HEK293 (cell line): ENCODE data around the gene CCIN.

ENCODE experiments used
- CTCF ChIA-PET: fragments of 350-600 bp; formaldehyde crosslinking; extraction: SDS; loops from one replicate; lab custom pipeline; 2021; ENCODE audit warnings: antibody characterized with exemption; lab: Yijun Ruan, JAX
- POLR2A ChIA-PET: fragments of 300-600 bp; formaldehyde crosslinking; extraction: SDS; loops from one replicate; lab custom pipeline; 2020; ENCODE audit warnings: antibody characterized with exemption, inconsistent platforms; lab: Yijun Ruan, JAX
- H3K27ac ChIP-seq: fragments of 200-500 bp; sonication (Bioruptor generic); 2 replicates; pipeline ENCODE4 v1.5.1; 2014; ENCODE audit warnings: low read depth, low read length, control low read depth, inconsistent platforms; ENCODE audit errors: extremely low read depth
- H3K36me3 ChIP-seq, 2 experiments: fragments of 200-500 bp in 1 of 2; sonication (Bioruptor generic) in 1 of 2; 1 replicate in 1 of 2; 2 replicates in 1 of 2; pipeline ENCODE4 v1.5.1; 2014 to 2017; ENCODE audit warnings: inconsistent platforms in 2 of 2, low read length in 2 of 2; ENCODE audit not compliant: control insufficient read depth in 2 of 2, insufficient read depth in 1 of 2
- H3K4me1 ChIP-seq: fragments of 200-500 bp; sonication (Bioruptor generic); 2 replicates; pipeline ENCODE4 v1.5.1; 2014; ENCODE audit warnings: mild to moderate bottlenecking, low read length, inconsistent platforms; ENCODE audit not compliant: control insufficient read depth, insufficient read depth
- H3K4me3 ChIP-seq: 2 replicates; pipeline ENCODE4 v1.5.1; 2011; ENCODE audit warnings: low read depth, mild to moderate bottlenecking, control low read depth, low read length, moderate library complexity
- H3K9me3 ChIP-seq: fragments of 200-500 bp; sonication (Bioruptor generic); 2 replicates; pipeline ENCODE4 v1.5.1; 2014; ENCODE audit warnings: low read depth, low read length, inconsistent platforms; ENCODE audit not compliant: control insufficient read depth, insufficient read depth
- GLIS1 ChIP-seq: fragments of 450-650 bp; formaldehyde crosslinking; IDR thresholded peaks from 2 replicates; pipeline ENCODE4 v1.5.1; 2016; ENCODE audit warnings: missing biosample characterization, missing genetic modification characterization
- PRDM1 ChIP-seq: fragments of 450-650 bp; formaldehyde crosslinking; IDR thresholded peaks from 2 replicates; pipeline ENCODE4; 2016; ENCODE audit warnings: missing biosample characterization, missing genetic modification characterization
- TCF7L2 ChIP-seq: IDR thresholded peaks from 2 replicates; pipeline ENCODE4 v1.6.1; 2011; ENCODE audit warnings: low read depth, mild to moderate bottlenecking, inconsistent platforms, low read length, moderate library complexity, borderline replicate concordance
- TRIM28 ChIP-seq: IDR thresholded peaks from 2 replicates; pipeline ENCODE4 v1.6.1; 2011; ENCODE audit warnings: low read length, control low read depth, borderline replicate concordance
- ZBTB17 ChIP-seq: fragments of 450-650 bp; formaldehyde crosslinking; IDR thresholded peaks from 2 replicates; pipeline ENCODE4 v1.5.1; 2016; ENCODE audit warnings: missing biosample characterization, missing genetic modification characterization
- ZFP37 ChIP-seq: fragments of 450-650 bp; formaldehyde crosslinking; IDR thresholded peaks from 2 replicates; pipeline ENCODE4 v1.5.1; 2016; ENCODE audit warnings: missing biosample characterization, missing genetic modification characterization
- ZNF121 ChIP-seq: fragments of 450-650 bp; formaldehyde crosslinking; IDR thresholded peaks from 2 replicates; pipeline ENCODE4 v1.5.1; 2016; ENCODE audit warnings: missing biosample characterization, missing genetic modification characterization
- ZNF16 ChIP-seq: fragments of 450-650 bp; formaldehyde crosslinking; IDR thresholded peaks from 2 replicates; pipeline ENCODE4 v1.5.1; 2016; ENCODE audit warnings: low read depth, missing biosample characterization, missing genetic modification characterization
- ZNF2 ChIP-seq: fragments of 450-650 bp; formaldehyde crosslinking; IDR thresholded peaks from 2 replicates; pipeline ENCODE4 v1.5.1; 2016; ENCODE audit warnings: missing biosample characterization, missing genetic modification characterization
- ZNF302 ChIP-seq: fragments of 450-650 bp; formaldehyde crosslinking; IDR thresholded peaks from 2 replicates; pipeline ENCODE4 v1.5.1; 2016; ENCODE audit warnings: missing biosample characterization, missing genetic modification characterization, low read depth
- ZNF449 ChIP-seq: fragments of 450-650 bp; formaldehyde crosslinking; IDR thresholded peaks from 2 replicates; pipeline ENCODE4 v1.5.1; 2017; ENCODE audit warnings: missing biosample characterization, mild to moderate bottlenecking, missing genetic modification characterization, moderate library complexity
- ZNF518A ChIP-seq: fragments of 450-650 bp; formaldehyde crosslinking; conservative IDR thresholded peaks from 2 replicates; pipeline ENCODE4 v1.5.1; 2016; ENCODE audit warnings: low read depth, missing biosample characterization, missing genetic modification characterization
- ZNF521 ChIP-seq: fragments of 450-650 bp; formaldehyde crosslinking; IDR thresholded peaks from 2 replicates; pipeline ENCODE4 v1.5.1; 2017; ENCODE audit warnings: missing biosample characterization, mild to moderate bottlenecking, missing genetic modification characterization
- ZNF555 ChIP-seq: fragments of 450-650 bp; formaldehyde crosslinking; conservative IDR thresholded peaks from 2 replicates; pipeline ENCODE4 v1.5.1; 2017; ENCODE audit warnings: missing biosample characterization, mild to moderate bottlenecking, missing genetic modification characterization, inconsistent platforms
- ZNF624 ChIP-seq: fragments of 450-650 bp; formaldehyde crosslinking; IDR thresholded peaks from 2 replicates; pipeline ENCODE4 v1.5.1; 2017; ENCODE audit warnings: missing biosample characterization, missing genetic modification characterization
- ZNF626 ChIP-seq: fragments of 450-650 bp; sonication (Bioruptor Pico); formaldehyde crosslinking; IDR thresholded peaks from 2 replicates; pipeline ENCODE4 v1.5.1; 2018; ENCODE audit warnings: missing biosample characterization, missing genetic modification characterization, inconsistent platforms
- ZNF660 ChIP-seq: fragments of 450-650 bp; IDR thresholded peaks from 2 replicates; pipeline ENCODE4 v1.5.1; 2018; ENCODE audit warnings: missing biosample characterization, mild to moderate bottlenecking, missing genetic modification characterization
- ZSCAN30 ChIP-seq: fragments of 450-650 bp; IDR thresholded peaks from 2 replicates; pipeline ENCODE4 v1.5.1; 2018; ENCODE audit warnings: missing biosample characterization, mild to moderate bottlenecking, missing genetic modification characterization, moderate library complexity
- ZXDB ChIP-seq: fragments of 450-650 bp; formaldehyde crosslinking; IDR thresholded peaks from 2 replicates; pipeline ENCODE4 v1.5.1; 2016; ENCODE audit warnings: missing biosample characterization, missing genetic modification characterization

The CCIN gene

GRCh38 chr9:36141761-36142160 lies 27.4 kb upstream of the CCIN start:
- H3K9me3 ChIP-seq = no peaks in the 10 kb centered on the region
- H3K4me3 ChIP-seq = no peak overlapping the region
- no peak for TF ChIP-seq ZXDB (tag by site-specific recombination)
- H3K4me1 ChIP-seq = no peaks in the 10 kb centered on the region
- POLR2A ChIA-PET = interaction anchor here (0.6 kb wide), 1 partner anchor 27 kb away, joined by 3 read pairs; no protein-coding TSS in a partner anchor
- CTCF ChIA-PET = interaction anchor here (0.6 to 7.0 kb wide), 4 partner anchors 23 to 66 kb away, joined by 3 to 55 read pairs (median 4); no protein-coding TSS in a partner anchor
- H3K27ac ChIP-seq = no peak overlapping the region
- no peaks in the 10 kb centered on the region for H3K36me3 ChIP-seq

- Histone ChIP-seq H3K9me3 (no peaks in the 10 kb centered on the region), H3K36me3 (no peaks in the 10 kb centered on the region), H3K27ac (no peak overlapping the region), H3K4me3 (no peak overlapping the region), H3K4me1 (no peaks in the 10 kb centered on the region)
- no peak for TF ChIP-seq ZNF2
- TF ChIP-seq GLIS1 (tag by site-specific recombination) = peak; percentile 70
- no peak for TF ChIP-seq ZFP37 (tag by site-specific recombination)
- CTCF ChIA-PET = interaction anchor here (0.6 to 7.0 kb wide), 5 partner anchors 22 to 80 kb away, joined by 3 to 55 read pairs (median 4); no protein-coding TSS in a partner anchor
- POLR2A ChIA-PET = interaction anchor here (0.9 to 1.0 kb wide), 2 partner anchors 20 to 22 kb away, joined by 3 to 6 read pairs; no protein-coding TSS in a partner anchor
These were observed 26.5 kb upstream of the CCIN start for GRCh38 chr9:36142510-36143244.

- H3K36me3 ChIP-seq = no peaks in the 10 kb centered on the region
- POLR2A ChIA-PET = interaction anchor here (0.9 to 1.5 kb wide), 3 partner anchors 11 to 21 kb away, joined by 3 to 6 read pairs (median 4); no protein-coding TSS in a partner anchor
- CTCF ChIA-PET = interaction anchor here (0.8 to 2.4 kb wide), 3 partner anchors 20 to 40 kb away, joined by 3 to 9 read pairs (median 5); no protein-coding TSS in a partner anchor
- no peak overlapping the region for H3K27ac ChIP-seq
- no peak overlapping the region for H3K4me3 ChIP-seq
- no peaks in the 10 kb centered on the region for H3K9me3 ChIP-seq
- TF ChIP-seq ZNF660 (tag by site-specific recombination) (no peak), ZNF626 (tag by site-specific recombination) (no peak), ZNF16 (tag by site-specific recombination) (no peak), TRIM28 (no peak), ZNF555 (tag by site-specific recombination) (no peak), ZNF449 (no peak), TCF7L2 (no peak), ZNF624 (tag by site-specific recombination) (no peak), ZXDB (tag by site-specific recombination) (no peak), ZNF302 (tag by site-specific recombination) (no peak), ZSCAN30 (no peak), ZBTB17 (tag by site-specific recombination) (no peak), ZNF121 (tag by site-specific recombination) (no peak), ZNF521 (tag by site-specific recombination) (no peak), PRDM1 (tag by site-specific recombination) (no peak), ZNF518A (tag by site-specific recombination) (no peak)
- no peaks in the 10 kb centered on the region for H3K4me1 ChIP-seq
These were observed 25.9 kb upstream of the CCIN start for GRCh38 chr9:36143245-36143641.
